ENCODE results near the gene TSKS. TPM values are rescaled to one million over a fixed set of nuclear protein-coding genes. Genes with fewer than 3 reads are reported as not detected.

The TSKS gene
- total RNA-seq, 1 experiment from 2014 or later: 0.28 TPM

DNA sequence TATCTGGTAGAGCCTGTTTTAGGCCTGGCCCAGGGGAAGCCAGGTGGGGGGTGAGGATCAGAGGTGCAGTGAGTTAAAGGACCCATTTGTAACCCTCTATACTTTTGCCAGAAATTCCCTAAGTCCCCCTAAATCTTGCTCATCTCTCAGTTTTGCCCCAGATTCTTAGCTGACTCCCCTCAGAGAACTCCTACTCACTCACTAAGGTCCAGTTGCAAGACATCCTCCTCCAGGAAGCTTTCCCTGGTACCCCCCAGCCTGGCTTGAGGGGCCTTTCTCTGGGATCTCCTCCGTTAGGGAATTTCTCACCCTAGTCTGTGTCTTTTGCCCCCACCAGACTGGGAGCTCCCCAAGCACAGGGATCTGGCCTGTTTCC lies 1.9 kb downstream of the TSKS start:
- no peak overlapping the region for H4K8ac ChIP-seq (replicated peaks; ENCODE audit: insufficient read length, low read depth, low read length)
- H3K9me3 ChIP-seq (ENCODE audit: control insufficient read depth, low read depth, low read length): no peaks in the 10 kb centered on the region
- H3K4me3 Mint-ChIP-seq: no peak overlapping the region
- no peak overlapping the region for H3K9ac ChIP-seq (ENCODE audit: extremely low read depth, insufficient read length, low read length)
- H3K4me1 Mint-ChIP-seq: peaks cover 21 to 32% of the 10 kb centered on the region in 2 experiments
- no peak overlapping the region for H2AK5ac ChIP-seq (ENCODE audit: insufficient read length, low read length)
- H3K4me1 ChIP-seq (ENCODE audit: insufficient read depth, low read length): no peaks in the 10 kb centered on the region
- no peak overlapping the region for H3K4me2 ChIP-seq (ENCODE audit: insufficient read depth, insufficient read length, low read length)
- no peak overlapping the region for H3K4ac ChIP-seq (ENCODE audit: low read depth, low read length)
- H3K18ac ChIP-seq (ENCODE audit: insufficient read length, low read depth, low read length): no peak overlapping the region
- H3K9me3 Mint-ChIP-seq: peaks cover under 1 to 2% of the 10 kb centered on the region in 2 experiments; a peak in 1 of 5 replicates
- H2BK120ac ChIP-seq (ENCODE audit: low read depth, low read length, poor library complexity, severe bottlenecking): no peak overlapping the region
- no peaks in the 10 kb centered on the region; a peak in 2 of 7 replicates for H3K36me3 Mint-ChIP-seq (ENCODE audit: insufficient read depth in 1 of 3, low read depth in 3 of 3)
- H4K5ac ChIP-seq (ENCODE audit: insufficient read length, low read depth, low read length): no peak overlapping the region
- no peaks in the 10 kb centered on the region for H3K79me1 ChIP-seq (ENCODE audit: insufficient read depth, low read depth, low read length, poor library complexity, severe bottlenecking)
- no peak overlapping the region for H3T11ph ChIP-seq (ENCODE audit: low read length)
- H2BK20ac ChIP-seq (ENCODE audit: low read depth, low read length, poor library complexity, severe bottlenecking): no peak overlapping the region
- 0 out of 7 replicates have a peak overlapping the region, but pooled peaks of 1 of the 3 experiments have one; percentile 45 for H3K27ac Mint-ChIP-seq
- H4K91ac ChIP-seq (ENCODE audit: insufficient read length, low read depth, low read length): no peak overlapping the region
- no CpG with 5 or more reads among the region's 1 CpG for WGBS (ENCODE audit: extremely low coverage, insufficient read length, low lambda C conversion rate)
- H3K79me2 ChIP-seq (ENCODE audit: insufficient read depth, low read length): no peaks in the 10 kb centered on the region
- H3K27ac ChIP-seq (ENCODE audit: insufficient read length, low read depth, low read length): no peak overlapping the region
- H2BK12ac ChIP-seq (ENCODE audit: insufficient read length, low read depth, low read length): no peak overlapping the region
- no peak overlapping the region for H3K14ac ChIP-seq (ENCODE audit: insufficient read depth, low read length)
- peaks cover 14% of the 10 kb centered on the region for H3K27me3 Mint-ChIP-seq (ENCODE audit: low read depth)
- DNase-seq: no peak
- H3K27me3 ChIP-seq (ENCODE audit: insufficient read depth, low read length): no peaks in the 10 kb centered on the region
- no peak overlapping the region for H2BK5ac ChIP-seq (ENCODE audit: insufficient read length, low read length)
- peaks cover 5% of the 10 kb centered on the region for H3K23me2 ChIP-seq (ENCODE audit: insufficient read length, low read depth, low read length, poor library complexity, severe bottlenecking)
- no peak overlapping the region for H2AFZ ChIP-seq (ENCODE audit: low read length)
- H3K56ac ChIP-seq (ENCODE audit: insufficient read length, low read depth, low read length): no peak overlapping the region
- TF ChIP-seq, protein P1, sequence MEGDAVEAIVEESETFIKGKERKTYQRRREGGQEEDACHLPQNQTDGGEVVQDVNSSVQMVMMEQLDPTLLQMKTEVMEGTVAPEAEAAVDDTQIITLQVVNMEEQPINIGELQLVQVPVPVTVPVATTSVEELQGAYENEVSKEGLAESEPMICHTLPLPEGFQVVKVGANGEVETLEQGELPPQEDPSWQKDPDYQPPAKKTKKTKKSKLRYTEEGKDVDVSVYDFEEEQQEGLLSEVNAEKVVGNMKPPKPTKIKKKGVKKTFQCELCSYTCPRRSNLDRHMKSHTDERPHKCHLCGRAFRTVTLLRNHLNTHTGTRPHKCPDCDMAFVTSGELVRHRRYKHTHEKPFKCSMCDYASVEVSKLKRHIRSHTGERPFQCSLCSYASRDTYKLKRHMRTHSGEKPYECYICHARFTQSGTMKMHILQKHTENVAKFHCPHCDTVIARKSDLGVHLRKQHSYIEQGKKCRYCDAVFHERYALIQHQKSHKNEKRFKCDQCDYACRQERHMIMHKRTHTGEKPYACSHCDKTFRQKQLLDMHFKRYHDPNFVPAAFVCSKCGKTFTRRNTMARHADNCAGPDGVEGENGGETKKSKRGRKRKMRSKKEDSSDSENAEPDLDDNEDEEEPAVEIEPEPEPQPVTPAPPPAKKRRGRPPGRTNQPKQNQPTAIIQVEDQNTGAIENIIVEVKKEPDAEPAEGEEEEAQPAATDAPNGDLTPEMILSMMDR (conservative IDR thresholded peaks at IDR 0.05): no peak
- H2BK15ac ChIP-seq (ENCODE audit: low read depth, low read length): no peak overlapping the region
- no peaks in the 10 kb centered on the region for H4K20me1 ChIP-seq (ENCODE audit: control insufficient read depth, insufficient read depth, insufficient read length)
- H3K23ac ChIP-seq (ENCODE audit: insufficient read length, low read depth, low read length): no peak overlapping the region

Data from H9 (cell line).